Psoas muscle (tissue), 8 donors: ENCODE measurements around the gene NUCB2. TPM values are rescaled to one million over a fixed set of nuclear protein-coding genes. Genes with fewer than 3 reads are reported as not detected.
A peak's percentile ranks its signal among the peaks of the same experiment; 100 is the strongest.

Experiments used
- ATAC-seq, 4 donors: fragments of 200-7000 bp; cut with Tn5 transposase; one replicate each; pipeline ENCODE4 v1.9.1; 2020; ENCODE audit warnings: moderate library complexity in 3 of 4, mild to moderate bottlenecking in 2 of 4
- DNase-seq, 2 donors: peaks; one replicate each; pipeline ENCODE4 v3.0.0-alpha.2; 2020
- H3K27ac ChIP-seq: fragments of 200-600 bp; one replicate; pipeline ENCODE4 v1.8.0; 2022
- H3K27me3 ChIP-seq, 3 donors: fragments of 200-600 bp in 1 of 3; one replicate each; pipeline versions ENCODE4 v1.6.1 to v1.8.0; 2013 to 2022; ENCODE audit warnings: low read length in 2 of 3, mild to moderate bottlenecking in 2 of 3, moderate library complexity in 1 of 3; ENCODE audit not compliant: insufficient read depth in 3 of 3
- H3K36me3 ChIP-seq, 2 donors: fragments of 200-600 bp in 1 of 2; one replicate each; pipeline versions ENCODE4 v1.6.1 to v1.8.0; 2013 to 2022; ENCODE audit warnings: low read depth in 1 of 2, mild to moderate bottlenecking in 1 of 2, moderate library complexity in 1 of 2; ENCODE audit not compliant: insufficient read depth in 1 of 2
- H3K4me1 ChIP-seq: fragments of 200-600 bp; one replicate; pipeline ENCODE4 v1.8.0; 2022
- H3K4me3 ChIP-seq: fragments of 200-600 bp; one replicate; pipeline ENCODE4 v1.8.0; 2022; ENCODE audit warnings: mild to moderate bottlenecking
- H3K9me3 ChIP-seq: fragments of 200-600 bp; one replicate; pipeline ENCODE4 v1.8.0; 2022
- WGBS, 3 donors: extraction: QIAGEN DNeasy Blood & Tissue Kit; methylation state at CpG; one replicate each; pipeline versions ENCODE4 v1.1.6 to v1.1.7; 2013; 5-methylcytosine and 5-hydroxymethylcytosine counted together
- intact Hi-C, 2 donors: fragments of 100-400 bp; cut with DNase I; formaldehyde crosslinking; loops; one replicate each; pipeline versions ENCODE4 v1.11.0 to v1.14.2; 2022
- polyA plus RNA-seq, 3 donors: library from polyadenylated mRNA; stranded (reverse); fragments of 200-250 nt; gene quantifications; one replicate each; pipeline ENCODE4 v1.2.3, GENCODE V29; 2013
- total RNA-seq, 4 donors: library from RNA; stranded (reverse); fragmentation: NEBNext Ultra II Directional in 2 of 4; extraction: Animal tissue kit (Norgen Biotek cat#: 25700) in 2 of 4; gene quantifications; one replicate each; pipeline versions ENCODE4 v1.2.1 to v1.2.4, GENCODE V29; 2021 to 2023
- TF ChIP-seq, protein P1 (sequence below): fragments of 200-600 bp; IDR thresholded peaks from one replicate; pipeline ENCODE4 v1.8.0; 2022; ENCODE audit warnings: antibody characterized with exemption
- donor health status: healthy with polysubstance abuse.
- donor health status: DM: no; HTN: no; CAD: no; lungs with moderate emphysema.
- donor health status: Bipolar disorder and iron deficiency.
- donor health status: healthy.
- donor health status: DM: yes; HTN: yes; CAD: no.
- donor health status: DM: no; HTN: no; CAD: no.
- donor health status: DM: no; HTN: no; CAD: no.
- donor health status: DM: yes; HTN: yes; CAD: no.

The NUCB2 gene
- total and polyA plus RNA-seq, 7 donors = 20.4 to 42.3 (median 31.3) TPM

- ATAC-seq = peak; percentile 55 to 65 (median 56)
- Histone ChIP-seq H3K27ac (no peak within 1 kb of the TSS), H3K36me3 (no peaks in the 10 kb centered on the region), H3K4me3 (peak within 1 kb of the TSS; percentile 73), H3K4me1 (peaks cover 22% of the 10 kb centered on the region), H3K9me3 (no peaks in the 10 kb centered on the region), H3K27me3 (peaks cover 0 to 38% (median 5%) of the 10 kb centered on the region in 3 donors)
- TF ChIP-seq, protein P1, sequence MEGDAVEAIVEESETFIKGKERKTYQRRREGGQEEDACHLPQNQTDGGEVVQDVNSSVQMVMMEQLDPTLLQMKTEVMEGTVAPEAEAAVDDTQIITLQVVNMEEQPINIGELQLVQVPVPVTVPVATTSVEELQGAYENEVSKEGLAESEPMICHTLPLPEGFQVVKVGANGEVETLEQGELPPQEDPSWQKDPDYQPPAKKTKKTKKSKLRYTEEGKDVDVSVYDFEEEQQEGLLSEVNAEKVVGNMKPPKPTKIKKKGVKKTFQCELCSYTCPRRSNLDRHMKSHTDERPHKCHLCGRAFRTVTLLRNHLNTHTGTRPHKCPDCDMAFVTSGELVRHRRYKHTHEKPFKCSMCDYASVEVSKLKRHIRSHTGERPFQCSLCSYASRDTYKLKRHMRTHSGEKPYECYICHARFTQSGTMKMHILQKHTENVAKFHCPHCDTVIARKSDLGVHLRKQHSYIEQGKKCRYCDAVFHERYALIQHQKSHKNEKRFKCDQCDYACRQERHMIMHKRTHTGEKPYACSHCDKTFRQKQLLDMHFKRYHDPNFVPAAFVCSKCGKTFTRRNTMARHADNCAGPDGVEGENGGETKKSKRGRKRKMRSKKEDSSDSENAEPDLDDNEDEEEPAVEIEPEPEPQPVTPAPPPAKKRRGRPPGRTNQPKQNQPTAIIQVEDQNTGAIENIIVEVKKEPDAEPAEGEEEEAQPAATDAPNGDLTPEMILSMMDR = no peak
- WGBS, 3 donors = 1% methylated on average over 45 to 61 of the region's 61 CpGs
- intact Hi-C loops = loop anchor here in 1 of 2 donors (10.0 kb wide), 1 partner anchor 117 kb away; no protein-coding TSS in a partner anchor
- peak; percentile 65 to 73 for DNase-seq
These were observed 75.1 kb downstream of the NUCB2 start, which contains the start of gene NCR3LG1 for GRCh38 chr11:17351510-17352176. TSS of gene NCR3LG1 (plus strand) at chr11:17351800. CDS start at chr11:17351970, 170 bp downstream.

DNA sequence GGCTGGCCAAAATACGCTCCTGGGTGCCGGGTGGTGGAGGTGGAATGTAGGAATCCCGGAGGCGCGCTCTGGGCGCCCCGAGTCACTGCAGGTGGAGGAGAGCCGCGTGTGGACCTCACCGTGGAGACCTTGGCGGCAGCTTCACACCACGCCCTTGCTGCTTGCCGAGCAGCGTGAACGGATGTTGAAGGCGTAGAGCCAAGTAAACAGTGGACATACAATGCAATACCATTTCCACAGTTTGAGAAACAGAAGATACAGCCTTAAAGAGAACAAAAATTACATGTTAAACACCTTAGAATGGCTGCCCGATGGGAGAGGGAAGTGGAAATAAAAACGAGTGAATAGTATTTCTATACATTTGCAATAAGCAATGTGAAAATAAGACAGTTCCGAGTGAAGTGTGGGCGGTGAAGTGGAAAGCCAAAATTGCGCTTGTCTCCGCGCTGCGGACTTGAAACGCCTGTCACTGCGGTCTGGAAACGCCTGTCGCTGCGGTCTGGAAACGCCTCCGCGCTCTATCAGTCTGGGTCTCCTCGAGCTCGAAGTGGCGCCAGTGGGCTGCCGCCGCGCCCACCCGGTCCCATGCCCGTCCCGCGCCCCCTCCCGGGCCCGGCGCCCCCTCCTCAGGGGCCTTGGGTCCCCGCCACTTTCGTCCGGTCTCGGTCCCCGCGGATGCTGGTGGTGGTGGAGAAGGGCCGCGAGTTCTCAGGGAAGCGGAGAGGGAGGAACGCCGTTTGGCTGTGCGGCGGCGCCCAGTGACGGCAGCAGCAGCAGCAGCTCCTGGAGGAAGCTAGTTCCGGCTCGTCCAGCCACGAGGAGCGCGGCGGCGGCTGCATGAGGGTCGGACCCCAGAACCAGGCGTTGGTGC lies 76.6 kb downstream of the NUCB2 start:
- Histone ChIP-seq H3K36me3 (no peaks in the 10 kb centered on the region), H3K9me3 (no peaks in the 10 kb centered on the region), H3K4me3 (peak overlapping the region; percentile 73), H3K27me3 (peaks cover 0 to 38% (median 5%) of the 10 kb centered on the region in 3 donors), H3K4me1 (peaks cover 22% of the 10 kb centered on the region), H3K27ac (peak overlapping the region; percentile 28)
- intact Hi-C loops = loop anchor here in 1 of 2 donors (10.0 kb wide), 1 partner anchor 118 kb away; no protein-coding TSS in a partner anchor
- DNase-seq (peak; percentile 74 to 79), ATAC-seq (peak; percentile 64 to 72 (median 68))
- WGBS, 3 donors = 0 to 1% (median 1%) methylated on average over 60 to 69 of the region's 69 CpGs
- TF ChIP-seq, protein P1 = no peak

DNA sequence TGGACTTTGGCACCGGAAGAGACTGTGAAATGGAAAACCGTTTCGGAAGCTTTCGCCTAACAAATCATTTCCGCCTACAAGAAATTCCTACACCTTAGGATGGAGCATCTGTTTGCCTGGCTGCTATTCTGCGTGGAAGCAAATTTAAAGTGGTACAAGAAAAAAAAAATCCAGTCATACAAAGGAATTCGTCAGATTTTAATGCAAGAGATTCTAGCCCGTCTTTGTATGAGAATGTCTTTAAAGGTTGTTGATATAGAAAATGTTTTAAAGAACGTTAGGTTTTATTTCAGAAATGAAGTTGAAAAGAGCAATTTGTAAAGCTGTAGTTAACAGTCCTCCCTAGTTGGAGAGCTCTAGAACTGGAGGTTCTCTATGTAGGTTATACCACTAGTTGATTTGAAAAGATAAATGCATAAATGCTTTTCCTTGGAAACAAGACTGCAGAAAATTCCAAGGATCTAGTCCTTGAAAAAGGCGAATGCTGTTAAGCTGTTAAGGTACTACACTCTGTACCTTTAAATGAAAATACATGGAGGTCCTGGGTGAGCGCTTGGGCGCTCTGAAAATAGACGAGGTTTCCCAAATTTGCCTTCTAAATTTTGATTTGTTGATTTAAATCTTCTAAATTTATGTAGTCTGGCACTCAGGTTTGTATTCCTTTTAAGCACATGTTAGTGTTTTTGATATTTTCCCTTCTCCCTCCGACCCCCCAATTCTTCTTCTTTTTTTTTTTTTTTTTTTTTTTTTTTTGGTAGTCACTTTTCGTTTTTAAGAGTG lies 77.5 kb downstream of the NUCB2 start:
- WGBS, 3 donors = 5 to 9% (median 7%) methylated on average over 15 of the region's 15 CpGs
- H3K4me1 ChIP-seq = peaks cover 22% of the 10 kb centered on the region
- ATAC-seq (no peak), DNase-seq (no peak)
- peak overlapping the region; percentile 73 for H3K4me3 ChIP-seq
- no peaks in the 10 kb centered on the region for H3K9me3 ChIP-seq
- H3K36me3 ChIP-seq = no peaks in the 10 kb centered on the region
- TF ChIP-seq, protein P1 = no peak
- intact Hi-C loops = loop anchor here in 1 of 2 donors (10.0 kb wide), 1 partner anchor 119 kb away; no protein-coding TSS in a partner anchor
- H3K27ac ChIP-seq = no peak overlapping the region
- H3K27me3 ChIP-seq = peaks cover 0 to 38% (median 5%) of the 10 kb centered on the region in 3 donors

- DNase-seq = no peak
- TF ChIP-seq, protein P1 = peak; percentile 73
These were observed 78.1 kb downstream of the NUCB2 start for GRCh38 chr11:17354601-17354991.

More at GRCh38 chr11:17354601-17354991, 78.1 kb downstream of the NUCB2 start:
- H3K27me3 ChIP-seq = peaks cover 0 to 38% (median 5%) of the 10 kb centered on the region in 3 donors
- no peaks in the 10 kb centered on the region for H3K9me3 ChIP-seq
- H3K27ac ChIP-seq = no peak overlapping the region
- no peak overlapping the region for H3K4me3 ChIP-seq
- H3K36me3 ChIP-seq = no peaks in the 10 kb centered on the region
- intact Hi-C loops = loop anchor here in 1 of 2 donors (10.0 kb wide), 1 partner anchor 120 kb away; no protein-coding TSS in a partner anchor
- peak; percentile 56 to 77 (median 66) for ATAC-seq
- peaks cover 22% of the 10 kb centered on the region for H3K4me1 ChIP-seq
- WGBS, 3 donors = 50 to 64% (median 63%) methylated on average over 3 of the region's 3 CpGs
